ENCODE results near the gene AOX1.

- no peak for TF ChIP-seq REST (IDR thresholded peaks at IDR 0.05; ENCODE audit: insufficient replicate concordance, low read depth)
- no peak for TF ChIP-seq CTCF (IDR thresholded peaks at IDR 0.05; ENCODE audit: insufficient read depth, low read length)
- no peak for TF ChIP-seq POLR2AphosphoS5 (IDR thresholded peaks at IDR 0.05; ENCODE audit: low read depth)
Measured at GRCh38 chr2:200588076-200588678, 2.4 kb downstream of the AOX1 start.
